ENCODE measurements around the gene PLA2G2F.

GRCh38 chr1:20180844-20181207 lies 41.7 kb downstream of the PLA2G2F start:
- TF ChIP-seq, protein P1, sequence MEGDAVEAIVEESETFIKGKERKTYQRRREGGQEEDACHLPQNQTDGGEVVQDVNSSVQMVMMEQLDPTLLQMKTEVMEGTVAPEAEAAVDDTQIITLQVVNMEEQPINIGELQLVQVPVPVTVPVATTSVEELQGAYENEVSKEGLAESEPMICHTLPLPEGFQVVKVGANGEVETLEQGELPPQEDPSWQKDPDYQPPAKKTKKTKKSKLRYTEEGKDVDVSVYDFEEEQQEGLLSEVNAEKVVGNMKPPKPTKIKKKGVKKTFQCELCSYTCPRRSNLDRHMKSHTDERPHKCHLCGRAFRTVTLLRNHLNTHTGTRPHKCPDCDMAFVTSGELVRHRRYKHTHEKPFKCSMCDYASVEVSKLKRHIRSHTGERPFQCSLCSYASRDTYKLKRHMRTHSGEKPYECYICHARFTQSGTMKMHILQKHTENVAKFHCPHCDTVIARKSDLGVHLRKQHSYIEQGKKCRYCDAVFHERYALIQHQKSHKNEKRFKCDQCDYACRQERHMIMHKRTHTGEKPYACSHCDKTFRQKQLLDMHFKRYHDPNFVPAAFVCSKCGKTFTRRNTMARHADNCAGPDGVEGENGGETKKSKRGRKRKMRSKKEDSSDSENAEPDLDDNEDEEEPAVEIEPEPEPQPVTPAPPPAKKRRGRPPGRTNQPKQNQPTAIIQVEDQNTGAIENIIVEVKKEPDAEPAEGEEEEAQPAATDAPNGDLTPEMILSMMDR (IDR thresholded peaks at IDR 0.05) = no peak
- no peak for TF ChIP-seq SIN3A (IDR thresholded peaks at IDR 0.05; ENCODE audit: borderline replicate concordance, insufficient read depth, low read depth, low read length)
- TF ChIP-seq REST (IDR thresholded peaks at IDR 0.05; ENCODE audit: insufficient read depth in 1 of 2, low read depth in 2 of 2, low read length in 1 of 2) = no peak
